ENCODE measurements around the gene HEATR5A. TPM values are rescaled to one million over a fixed set of nuclear protein-coding genes. Genes with fewer than 3 reads are reported as not detected.

Gene HEATR5A
- total RNA-seq, 1 experiment from 2014 or later, result 12.7 TPM

DNA sequence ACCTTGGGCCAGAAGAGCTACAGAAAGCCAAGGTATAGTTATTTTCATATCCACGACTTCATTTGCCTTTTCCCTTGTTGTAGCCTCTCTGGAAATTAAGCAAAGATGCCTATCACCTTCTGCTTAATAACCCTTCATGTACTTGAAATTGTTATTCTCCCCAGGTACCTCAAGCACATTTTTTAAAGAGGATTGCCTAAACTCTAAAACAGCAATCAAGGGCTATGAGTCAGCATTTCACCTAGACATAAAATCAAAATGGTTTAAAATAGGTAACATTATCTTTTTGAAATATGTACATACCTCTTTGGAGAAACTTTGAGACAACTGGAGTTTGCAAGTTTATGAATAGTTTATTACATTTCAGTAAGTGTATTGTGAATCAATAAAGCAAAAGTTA lies 25.4 kb upstream of the HEATR5A start:
- H3K9ac ChIP-seq (ENCODE audit: low read length), result no peak overlapping the region
- no peak for DNase-seq
- H4K20me1 ChIP-seq (ENCODE audit: low read length), result 0 out of 2 replicates have a peak, but pooled peaks cover 3% of the 10 kb centered on the region
- no peaks in the 10 kb centered on the region for H3K9me2 ChIP-seq (replicated peaks; ENCODE audit: low read length)
- TF ChIP-seq EZH2phosphoT487 (IDR thresholded peaks at IDR 0.05; ENCODE audit: borderline replicate concordance, low read length) (no peak), CTCF (conservative IDR thresholded peaks at IDR 0.05; ENCODE audit: low read depth, low read length) (no peak), EZH2 (IDR thresholded peaks at IDR 0.05; ENCODE audit: low read length, unreplicated experiment) (no peak)
- peaks cover 31% of the 10 kb centered on the region for H3K4me1 ChIP-seq (ENCODE audit: insufficient read depth, low read length)
- H3K9me3 ChIP-seq (ENCODE audit: low read length), result no peaks in the 10 kb centered on the region
- ChIA-PET CTCF (interaction anchor here (0.6 kb wide), 1 partner anchor 1143 kb away, joined by 5 read pairs; no protein-coding TSS in a partner anchor), POLR2A (ENCODE audit: unreplicated experiment) (interaction anchor here (0.6 kb wide), 1 partner anchor 25 kb away, joined by 4 read pairs; no protein-coding TSS in a partner anchor)
- H3K4me2 ChIP-seq (ENCODE audit: low read length), result no peak overlapping the region
- no peak overlapping the region for H2AFZ ChIP-seq (ENCODE audit: low read length)
- no peaks in the 10 kb centered on the region for H3K36me3 ChIP-seq (ENCODE audit: low read depth, low read length)
- H3K27ac ChIP-seq (ENCODE audit: low read length), result no peak overlapping the region
- peaks cover 5% of the 10 kb centered on the region for H3F3A ChIP-seq (ENCODE audit: low read length, unreplicated experiment)
- no peak for ATAC-seq
- intact Hi-C loops (cut with micrococcal nuclease), result no loop called here
- H3K4me3 ChIP-seq (ENCODE audit: low read length), result no peak overlapping the region
- BruUV-seq (replicated peaks), result no TSS peak
- H3K27me3 ChIP-seq (ENCODE audit: low read length), result no peaks in the 10 kb centered on the region
- H3K79me2 ChIP-seq (ENCODE audit: low read length), result no peaks in the 10 kb centered on the region

GRCh38 chr14:31442284-31442683 lies 21.9 kb upstream of the HEATR5A start:
- Histone ChIP-seq H3K4me1 (ENCODE audit: insufficient read depth, low read length) (peaks cover 11% of the 10 kb centered on the region; the same call in 1 of the 2 replicates), H3K4me2 (ENCODE audit: low read length) (no peak overlapping the region), H4K20me1 (ENCODE audit: low read length) (no peaks in the 10 kb centered on the region), H2AFZ (ENCODE audit: low read length) (no peak overlapping the region), H3K36me3 (ENCODE audit: low read depth, low read length) (no peaks in the 10 kb centered on the region), H3K4me3 (ENCODE audit: low read length) (no peak overlapping the region), H3K9ac (ENCODE audit: low read length) (no peak overlapping the region), H3F3A (ENCODE audit: low read length, unreplicated experiment) (no peaks in the 10 kb centered on the region), H3K27ac (ENCODE audit: low read length) (no peak overlapping the region), H3K9me3 (ENCODE audit: low read length) (no peaks in the 10 kb centered on the region), H3K9me2 (replicated peaks; ENCODE audit: low read length) (no peaks in the 10 kb centered on the region), H3K27me3 (ENCODE audit: low read length) (no peaks in the 10 kb centered on the region), H3K79me2 (ENCODE audit: low read length) (no peaks in the 10 kb centered on the region)
- peak; percentile 33; the same call in 1 of the 2 replicates for ATAC-seq
- no TSS peak for BruUV-seq (replicated peaks)
- intact Hi-C loops (cut with micrococcal nuclease), result no loop called here
- POLR2A ChIA-PET (ENCODE audit: unreplicated experiment), result interaction anchor here (0.7 to 1.1 kb wide), 2 partner anchors 22 to 517 kb away, joined by 8 to 16 read pairs; partner anchors contain the start of gene HEATR5A
- DNase-seq, result no peak
- TF ChIP-seq EZH2phosphoT487 (IDR thresholded peaks at IDR 0.05; ENCODE audit: borderline replicate concordance, low read length) (no peak), EZH2 (IDR thresholded peaks at IDR 0.05; ENCODE audit: low read length, unreplicated experiment) (no peak), CTCF (conservative IDR thresholded peaks at IDR 0.05; ENCODE audit: low read depth, low read length) (no peak)
- CTCF ChIA-PET, result interaction anchor here (1.0 kb wide), 1 partner anchor 22 kb away, joined by 4 read pairs; the partner anchor contains the start of gene HEATR5A

Data from PC-3 (cell line).